Measurements from ENCODE around the gene C11orf87. TPM values are rescaled to one million over a fixed set of nuclear protein-coding genes. Genes with fewer than 3 reads are reported as not detected.

Gene C11orf87
- total and polyA plus RNA-seq, 2 of the 8 experiments (the other 6 are each of a cell fraction or from before 2014, with no cell fraction given): 0.22 to 0.32 TPM

- TF ChIP-seq CTCF (IDR thresholded peaks at IDR 0.05; ENCODE audit: control extremely low read depth in 1 of 3, insufficient read depth in 1 of 3, low read depth in 1 of 3, low read length in 3 of 3) (peak in 1 of 3 experiments; percentile 40; a peak in 2 of 4 replicates), CHD7 (IDR thresholded peaks at IDR 0.05; ENCODE audit: insufficient replicate concordance, low read length) (no peak)
Measured at GRCh38 chr11:109426442-109427240, 4.7 kb downstream of the C11orf87 start (continued).

Measured in H1 (cell line).